GM19099 (cell line): ENCODE data around the gene DTX3.

Source experiments
- POLR2A ChIP-seq: IDR thresholded peaks from 3 replicates; pipeline ENCODE4 v1.6.1; 2011; ENCODE audit warnings: low read depth; ENCODE audit not compliant: insufficient read length; ENCODE audit errors: extremely low read depth

The DTX3 gene

DNA sequence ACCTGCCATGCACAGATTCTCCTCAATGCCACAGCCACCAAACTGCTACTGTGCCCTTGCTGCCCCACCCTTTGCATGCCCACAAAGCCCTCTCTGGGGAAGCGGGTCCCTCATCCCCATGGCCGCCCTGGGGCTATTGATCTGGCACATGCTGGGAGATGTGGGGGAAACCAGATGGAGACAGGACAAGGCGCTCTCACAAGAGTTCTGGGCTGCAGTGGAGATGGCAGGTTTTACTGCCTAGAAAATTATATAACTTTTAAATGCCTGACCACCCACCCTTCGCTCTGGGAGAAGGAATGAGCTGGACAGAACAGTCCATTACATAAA, 24.2 kb upstream of the DTX3 start:
- TF ChIP-seq POLR2A = no peak

DNA sequence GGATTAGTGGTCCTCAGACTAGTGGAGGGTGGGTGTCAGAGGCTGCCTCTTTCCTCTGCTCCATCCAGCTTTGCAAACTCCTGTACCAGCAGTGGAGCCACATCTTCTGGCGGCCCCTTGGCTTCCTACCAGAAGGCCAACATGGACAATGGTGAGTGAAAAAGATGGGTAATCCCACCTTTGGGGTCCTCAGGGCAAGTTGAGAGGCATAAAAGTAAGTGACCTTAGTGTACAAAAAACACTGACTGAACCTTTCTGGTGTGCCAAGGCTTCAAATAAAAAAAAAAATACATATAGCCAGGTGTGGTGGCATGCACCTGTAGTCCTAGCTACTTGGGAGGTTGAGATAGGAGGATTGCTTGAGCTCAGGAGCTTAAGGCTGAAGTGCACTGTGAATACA, 22.8 kb upstream of the DTX3 start:
- no peak for TF ChIP-seq POLR2A

DNA sequence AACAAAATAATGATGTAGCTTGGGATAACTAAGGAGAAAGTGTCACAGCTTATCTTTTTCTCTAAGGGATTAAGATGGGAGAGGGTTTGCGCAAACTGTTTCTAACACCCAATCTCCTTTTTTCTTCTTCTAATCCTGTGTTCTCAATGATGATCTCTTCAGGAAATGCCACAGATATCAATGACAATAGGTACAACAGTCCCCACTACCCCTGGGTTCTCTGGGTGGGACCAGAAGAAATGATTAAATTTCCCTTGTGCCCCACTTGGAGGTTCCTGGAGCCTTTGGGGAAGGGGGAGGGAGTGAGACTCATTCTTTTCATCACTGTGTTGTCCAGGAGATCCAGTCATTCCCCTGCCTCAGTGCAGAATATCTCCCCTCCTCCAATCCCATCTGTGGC, 22.2 kb upstream of the DTX3 start:
- no peak for TF ChIP-seq POLR2A

DNA sequence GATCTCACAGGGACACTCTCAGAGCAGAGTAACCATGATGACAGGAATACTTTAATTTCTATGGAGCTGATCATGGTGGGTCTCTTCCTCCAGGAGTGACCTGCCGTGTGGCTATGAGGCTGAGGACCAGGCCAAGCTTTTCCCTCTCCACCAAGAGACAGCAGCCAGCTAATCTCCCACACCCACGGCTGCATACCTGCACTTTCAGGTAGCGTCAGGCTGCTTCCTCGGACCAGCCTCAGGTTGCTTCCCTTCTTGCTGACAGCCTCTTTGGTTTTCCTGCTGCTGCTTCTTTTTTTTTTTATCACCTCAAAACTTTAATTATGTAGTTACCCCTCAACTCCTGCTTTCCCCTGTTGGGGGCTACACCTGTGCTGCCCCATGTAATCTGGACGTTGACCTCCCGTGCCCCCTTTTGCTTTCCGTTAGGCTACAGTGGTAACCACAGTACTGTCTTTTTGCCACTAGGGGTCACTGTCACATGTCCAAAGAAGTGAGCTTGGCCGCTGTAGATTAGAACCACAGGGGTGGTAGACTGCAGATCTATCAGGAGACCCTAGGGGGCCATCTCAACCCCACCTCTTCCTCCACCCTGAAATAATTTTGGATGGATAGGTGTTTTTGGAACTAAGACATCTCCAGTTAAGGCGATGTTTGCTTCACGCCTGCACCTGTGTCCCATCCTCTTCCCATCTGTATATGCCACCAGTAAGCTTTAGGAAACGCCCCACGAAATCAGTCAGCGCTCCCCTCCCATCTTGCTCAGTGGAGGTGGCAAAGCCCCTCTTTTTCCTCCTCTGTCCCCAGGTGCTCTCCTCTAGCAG, 21.4 kb upstream of the DTX3 start:
- no peak for TF ChIP-seq POLR2A

DNA sequence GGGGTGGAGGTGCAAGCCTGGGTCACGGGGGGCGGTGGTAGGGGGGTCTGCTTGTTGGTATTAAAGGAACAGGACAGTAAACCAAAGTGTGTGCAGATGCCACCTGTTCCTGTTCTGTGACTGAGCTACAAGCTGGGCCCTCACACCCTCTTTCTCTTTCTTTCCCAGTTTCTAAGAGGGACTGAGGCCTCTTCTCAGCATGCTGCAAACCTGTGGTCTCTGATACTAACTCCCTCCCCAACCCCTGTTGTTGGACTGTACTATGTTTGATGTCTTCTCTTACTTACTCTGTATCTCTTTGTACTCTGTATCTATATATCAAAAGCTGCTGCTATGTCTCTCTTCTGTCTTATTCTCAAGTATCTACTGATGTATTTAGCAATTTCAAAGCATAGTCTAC, 20.6 kb upstream of the DTX3 start:
- TF ChIP-seq POLR2A = no peak

DNA sequence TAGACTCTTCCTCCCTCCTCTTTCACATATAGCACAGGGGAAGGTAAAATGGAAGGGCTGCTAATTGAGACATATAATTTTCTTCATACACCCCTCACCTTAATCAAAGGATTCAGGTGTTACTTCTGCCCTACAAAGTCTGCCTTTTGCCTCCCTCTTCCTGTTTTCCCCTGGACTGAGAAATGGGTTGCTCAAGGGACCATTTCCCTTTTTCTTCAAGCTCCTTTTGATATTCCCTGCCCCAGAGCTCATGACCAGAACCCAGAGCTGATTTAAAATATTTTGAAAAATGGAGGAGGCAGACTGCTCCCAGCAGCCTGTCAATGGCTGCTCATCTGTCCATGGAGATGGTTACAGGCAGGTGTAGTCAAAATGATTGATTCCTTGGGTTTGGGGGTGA, 19.9 kb upstream of the DTX3 start:
- TF ChIP-seq POLR2A = no peak

DNA sequence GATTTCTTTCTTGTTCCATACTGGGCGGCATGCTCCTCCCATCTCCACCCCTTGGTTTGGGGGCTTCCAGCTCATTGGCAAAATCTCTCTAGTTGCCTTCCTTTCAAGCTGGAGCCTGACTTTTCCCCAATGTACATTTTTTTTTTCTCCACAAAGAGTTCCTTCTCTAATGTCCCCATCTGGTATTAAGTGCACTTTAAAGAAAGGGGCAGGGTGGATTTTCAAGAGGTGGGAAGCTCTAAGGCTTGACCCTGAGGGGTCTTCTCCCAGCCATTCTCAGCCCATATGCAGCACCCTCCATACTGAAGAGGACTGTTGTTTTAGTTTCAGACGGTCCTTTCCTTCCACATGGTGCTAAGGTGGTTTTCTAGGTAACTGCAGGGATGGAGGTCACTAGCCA, 19.5 kb upstream of the DTX3 start:
- no peak for TF ChIP-seq POLR2A

DNA sequence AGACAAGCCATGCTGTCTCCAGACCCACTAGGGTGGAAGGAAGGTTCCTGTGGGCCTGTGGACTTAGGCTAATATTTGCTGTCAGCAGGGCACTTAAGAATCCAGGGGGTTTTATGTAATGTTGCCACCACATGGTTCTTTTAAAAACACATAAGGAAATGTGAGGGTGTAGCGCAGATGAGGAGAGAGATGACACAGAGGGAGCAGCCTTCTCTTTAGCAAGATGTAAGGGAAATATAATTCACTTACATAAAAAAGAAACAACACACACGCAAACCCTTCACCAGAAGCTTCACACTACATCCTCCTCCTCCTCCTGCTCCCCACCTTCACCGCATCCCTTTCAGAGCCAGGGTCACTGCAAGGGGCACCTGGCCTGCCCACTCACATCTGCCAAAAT, 18.5 kb upstream of the DTX3 start:
- TF ChIP-seq POLR2A = no peak

DNA sequence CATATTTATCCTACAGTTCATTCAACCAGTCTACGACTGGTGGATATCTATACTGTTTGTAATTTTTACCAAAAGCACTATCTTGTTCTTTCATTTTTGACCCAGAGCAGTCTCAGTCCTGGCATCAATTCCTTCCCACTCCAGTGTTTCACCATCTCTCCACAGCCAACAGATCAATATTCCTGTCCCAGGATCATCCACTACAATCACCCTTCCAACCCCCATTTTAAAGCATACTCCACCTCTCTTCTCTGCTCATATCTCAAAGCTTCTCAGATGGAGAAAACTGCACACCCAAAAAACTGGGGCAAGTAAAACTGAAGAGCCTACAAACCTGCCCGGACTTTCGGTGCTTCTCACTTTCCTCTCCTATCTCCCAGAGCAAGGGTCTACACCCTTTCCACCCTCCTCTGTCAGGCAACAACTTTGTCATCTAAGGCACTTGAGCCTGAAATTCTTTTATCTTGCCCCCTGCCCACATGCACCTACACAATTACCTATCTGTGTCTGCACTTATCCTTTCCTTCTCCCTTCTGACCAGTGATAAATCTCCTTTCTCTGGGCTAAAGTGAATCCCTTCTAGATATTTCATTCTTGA, 17.7 kb upstream of the DTX3 start:
- TF ChIP-seq POLR2A = no peak

DNA sequence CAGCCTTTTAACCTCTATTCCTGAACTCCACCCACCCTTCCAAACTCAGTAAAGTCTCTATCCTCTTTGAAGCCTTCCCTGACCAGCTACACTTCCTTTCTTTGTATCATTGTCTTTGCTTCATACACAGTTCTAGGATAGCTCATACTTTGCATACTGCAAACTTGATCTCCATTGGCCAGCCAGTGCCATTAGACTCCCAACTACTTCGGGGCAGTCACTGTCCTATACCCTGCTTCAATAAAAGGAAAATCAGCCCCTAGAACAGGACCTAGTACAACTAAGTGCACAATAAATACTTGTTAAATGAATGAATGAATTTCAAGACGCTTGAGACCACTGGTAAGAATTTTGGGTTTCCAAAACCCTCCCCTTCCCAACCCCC, 14.2 kb upstream of the DTX3 start:
- TF ChIP-seq POLR2A = no peak

DNA sequence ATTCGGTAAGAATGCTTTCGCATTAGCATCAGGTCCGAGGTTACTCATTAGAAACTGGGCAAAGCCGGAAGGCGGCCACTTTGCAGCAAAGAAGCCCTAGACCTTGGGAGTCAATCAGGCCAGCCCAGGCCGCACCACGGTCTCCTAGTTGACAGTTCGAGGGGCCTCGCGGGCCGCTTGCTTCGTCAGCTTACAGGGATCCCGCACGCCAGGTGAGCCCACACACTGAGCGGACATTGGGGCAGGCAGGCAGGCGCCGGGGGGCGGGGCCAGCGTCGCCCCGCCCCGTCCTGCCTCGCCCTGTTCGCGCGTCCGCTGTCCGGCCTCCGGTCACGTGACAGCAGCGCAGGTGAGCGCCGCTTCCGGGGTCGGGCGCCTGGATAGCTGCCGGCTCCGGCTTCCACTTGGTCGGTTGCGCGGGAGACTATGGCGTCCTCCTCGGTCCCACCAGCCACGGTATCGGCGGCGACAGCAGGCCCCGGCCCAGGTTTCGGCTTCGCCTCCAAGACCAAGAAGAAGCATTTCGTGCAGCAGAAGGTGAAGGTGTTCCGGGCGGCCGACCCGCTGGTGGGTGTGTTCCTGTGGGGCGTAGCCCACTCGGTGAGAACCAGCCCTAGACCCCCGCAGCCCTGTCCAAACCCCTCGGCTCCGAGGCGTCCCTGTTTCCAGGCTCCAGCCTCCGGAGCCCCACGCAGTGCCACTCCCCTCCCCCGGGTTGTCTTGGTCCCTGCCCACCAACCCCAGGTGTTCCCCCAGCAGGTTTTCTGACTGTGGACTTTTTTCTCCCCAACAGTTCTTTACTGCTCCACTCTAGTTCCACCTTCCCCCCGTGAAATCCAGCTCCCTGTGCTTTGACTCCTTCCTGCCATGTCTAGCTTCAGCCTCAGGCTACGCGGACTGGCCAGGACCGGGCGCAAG, 13.5 kb upstream of the DTX3 start, which contains the start of gene PIP4K2C:
Gene PIP4K2C (plus strand): TSS at position 329 of the 918 bp plus-strand sequence. CDS start 98 bp downstream, at position 427.
- peak; percentile 88 for TF ChIP-seq POLR2A

DNA sequence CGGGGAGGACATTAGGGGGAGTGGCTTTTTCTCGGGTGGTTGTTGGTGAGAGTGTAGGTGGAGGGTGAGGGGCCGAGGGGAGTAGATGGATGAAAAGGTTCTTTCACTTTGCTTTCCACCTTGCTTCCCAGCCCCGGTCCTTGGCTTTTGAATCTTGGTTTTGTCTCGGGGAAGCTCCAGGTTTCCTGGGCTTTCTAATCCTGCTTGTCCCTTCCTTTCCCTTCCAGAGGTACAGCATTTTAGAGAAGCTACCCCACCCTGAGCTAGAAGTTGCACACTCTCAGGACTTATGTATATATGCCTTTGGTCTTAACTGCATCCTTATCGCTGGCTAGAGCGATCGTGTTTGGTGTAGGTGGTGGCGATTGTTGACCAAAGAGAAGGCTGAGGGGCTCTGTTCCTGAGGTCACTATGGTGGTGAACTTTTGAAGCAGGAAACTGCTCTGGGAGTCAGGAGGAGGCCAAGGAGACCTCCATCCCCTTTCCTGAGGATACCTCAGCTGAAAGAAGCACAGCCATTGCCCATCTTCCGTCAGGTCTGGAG, 12.8 kb upstream of the DTX3 start:
- TF ChIP-seq POLR2A = no peak

DNA sequence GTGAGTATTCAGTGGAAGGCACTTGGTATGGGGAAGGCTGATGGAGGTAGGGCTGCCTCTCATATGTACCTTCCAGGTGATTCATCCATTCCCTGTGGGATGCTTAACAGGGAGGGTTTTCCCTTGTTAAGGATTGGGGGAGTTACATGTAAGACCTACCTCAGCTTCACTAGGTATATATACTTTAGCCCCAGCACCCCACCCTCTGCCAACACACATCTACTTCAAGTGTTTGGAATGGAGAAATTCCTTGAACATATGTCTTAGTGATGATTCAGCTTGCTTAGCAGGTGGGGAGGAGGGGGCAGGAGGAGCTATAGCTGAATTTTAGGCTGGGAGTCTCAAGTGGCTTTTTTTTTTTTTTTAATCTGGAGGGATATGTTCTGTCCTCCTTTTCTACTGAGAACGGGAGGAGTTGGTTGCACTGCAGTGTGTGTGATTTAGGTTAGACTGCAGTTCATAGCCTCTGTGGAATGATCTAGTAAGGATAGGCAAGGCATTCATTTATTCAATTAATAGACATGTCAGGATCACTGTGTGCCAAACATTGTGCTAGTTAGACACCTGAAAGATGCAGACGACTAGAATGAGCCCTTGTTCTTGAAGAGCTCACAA, 12.0 kb upstream of the DTX3 start:
- no peak for TF ChIP-seq POLR2A

DNA sequence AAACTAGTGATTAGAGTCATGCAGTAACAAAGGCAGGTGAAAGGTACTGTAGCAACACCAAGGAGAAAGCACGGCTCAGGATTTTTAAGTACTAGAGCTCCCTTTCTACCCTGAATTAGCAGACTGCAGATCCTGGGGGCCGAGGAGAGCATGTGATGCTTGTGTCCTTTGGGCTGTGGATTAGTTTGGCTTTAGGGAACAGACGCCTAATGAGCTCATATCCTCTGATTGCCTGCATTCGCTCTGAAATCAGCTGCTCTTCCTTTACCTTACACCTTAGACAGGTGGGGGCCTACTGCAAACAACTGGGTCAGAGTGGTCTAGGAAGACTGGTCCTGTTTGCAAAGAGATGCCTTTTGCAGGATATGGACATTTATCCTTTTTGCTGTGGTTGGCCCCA, 11.4 kb upstream of the DTX3 start:
- TF ChIP-seq POLR2A = no peak

DNA sequence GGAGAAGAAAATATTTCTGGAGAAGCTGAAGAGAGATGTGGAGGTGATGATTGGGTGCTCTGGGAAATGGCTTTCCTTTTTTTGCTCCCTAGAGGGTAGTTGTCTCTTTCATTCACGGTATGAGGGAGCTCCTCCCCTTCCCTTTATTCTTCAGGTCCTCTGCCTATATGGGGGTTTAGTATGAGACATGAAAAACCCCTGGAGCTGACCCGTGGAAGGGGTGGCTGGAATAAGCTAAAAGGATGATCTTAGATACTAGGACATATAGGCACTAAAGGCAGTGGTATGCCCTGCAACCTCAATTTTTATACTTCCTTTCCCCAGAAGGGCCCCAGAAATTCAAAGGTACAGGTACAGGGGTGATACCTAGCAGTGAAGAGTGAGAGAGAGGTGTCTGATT, 4.2 kb upstream of the DTX3 start:
- TF ChIP-seq POLR2A = no peak
